SK-N-SH treated with all-trans-retinoic acid at 6 μM for 48 hours (cell line): Measurements from ENCODE around the gene RBPJ.

ENCODE experiments used
- ATAC-seq: fragments of 200-7000 bp; cut with Tn5 transposase; 3 replicates; pipeline ENCODE4 v1.9.1; 2020; ENCODE audit warnings: mild to moderate bottlenecking, moderate library complexity
- BACH2 ChIP-seq: fragments of 250-450 bp; sonication (Bioruptor Pico); IDR thresholded peaks from 2 replicates; pipeline ENCODE4 v1.9.0; 2021; ENCODE audit warnings: mild to moderate bottlenecking, borderline replicate concordance
- CREB5 ChIP-seq: fragments of 250-450 bp; sonication (Bioruptor Pico); IDR thresholded peaks from 2 replicates; pipeline ENCODE4 v1.5.1; 2020; ENCODE audit warnings: low read depth, mild to moderate bottlenecking, moderate library complexity
- CSDC2 ChIP-seq: fragments of 250-450 bp; sonication (Bioruptor Pico); IDR thresholded peaks from 2 replicates; pipeline ENCODE4 v1.5.0; 2020; ENCODE audit warnings: mild to moderate bottlenecking, moderate library complexity
- CSRNP3 ChIP-seq: fragments of 250-450 bp; sonication (Bioruptor Pico); IDR thresholded peaks from 2 replicates; pipeline ENCODE4 v1.5.1; 2021; ENCODE audit warnings: mild to moderate bottlenecking, moderate library complexity
- ESRRG ChIP-seq: fragments of 250-450 bp; sonication (Bioruptor Pico); IDR thresholded peaks from 2 replicates; pipeline ENCODE4 v1.6.1; 2021; ENCODE audit warnings: mild to moderate bottlenecking
- GLIS3 ChIP-seq: fragments of 250-450 bp; sonication (Bioruptor Pico); IDR thresholded peaks from 2 replicates; pipeline ENCODE4 v1.5.0; 2020; ENCODE audit warnings: mild to moderate bottlenecking, moderate library complexity
- ISL1 ChIP-seq: fragments of 250-450 bp; sonication (Bioruptor Pico); IDR thresholded peaks from 2 replicates; pipeline ENCODE4 v2.1.2; 2022; ENCODE audit warnings: mild to moderate bottlenecking, moderate library complexity
- OSR1 ChIP-seq: fragments of 250-450 bp; sonication (Bioruptor Pico); IDR thresholded peaks from 2 replicates; pipeline ENCODE4 v1.8.0; 2022; ENCODE audit warnings: moderate library complexity, mild to moderate bottlenecking, inconsistent platforms
- PPARA ChIP-seq: fragments of 250-450 bp; sonication (Bioruptor Pico); IDR thresholded peaks from 2 replicates; pipeline ENCODE4 v1.5.0; 2020; ENCODE audit warnings: mild to moderate bottlenecking, borderline replicate concordance
- RARB ChIP-seq: fragments of 250-450 bp; sonication (Bioruptor Pico); IDR thresholded peaks from 2 replicates; pipeline ENCODE4 v1.8.0; 2021; ENCODE audit warnings: mild to moderate bottlenecking, moderate library complexity
- SNAI2 ChIP-seq: fragments of 250-450 bp; sonication (Bioruptor Pico); IDR thresholded peaks from 2 replicates; pipeline ENCODE4 v1.5.0; 2020; ENCODE audit warnings: mild to moderate bottlenecking, moderate library complexity
- TCF4 ChIP-seq: fragments of 250-450 bp; sonication (Bioruptor Pico); IDR thresholded peaks from 2 replicates; pipeline ENCODE4 v1.8.0; 2021; ENCODE audit warnings: mild to moderate bottlenecking, moderate library complexity, borderline replicate concordance
- TOX ChIP-seq: fragments of 250-450 bp; sonication (Bioruptor Pico); IDR thresholded peaks from 2 replicates; pipeline ENCODE4 v1.8.0; 2021; ENCODE audit warnings: mild to moderate bottlenecking, moderate library complexity, borderline replicate concordance
- ZC3H10 ChIP-seq: fragments of 250-450 bp; sonication (Bioruptor Pico); IDR thresholded peaks from 2 replicates; pipeline ENCODE4 v1.5.1; 2021; ENCODE audit warnings: mild to moderate bottlenecking, moderate library complexity
- ZFP3 ChIP-seq: fragments of 250-450 bp; sonication (Bioruptor Pico); IDR thresholded peaks from 2 replicates; pipeline ENCODE4 v1.5.0; 2020; ENCODE audit warnings: mild to moderate bottlenecking, moderate library complexity
- ZFP30 ChIP-seq: fragments of 450-650 bp; formaldehyde crosslinking; IDR thresholded peaks from 2 replicates; pipeline ENCODE4 v1.5.0; 2022; ENCODE audit warnings: mild to moderate bottlenecking, moderate library complexity
- ZNF565 ChIP-seq: fragments of 450-650 bp; formaldehyde crosslinking; conservative IDR thresholded peaks from 2 replicates; pipeline ENCODE4 v1.5.0; 2020; ENCODE audit warnings: low read depth, mild to moderate bottlenecking, moderate library complexity
- ZNF70 ChIP-seq: fragments of 450-650 bp; formaldehyde crosslinking; IDR thresholded peaks from 2 replicates; pipeline ENCODE4 v1.5.0; 2020; ENCODE audit warnings: mild to moderate bottlenecking, moderate library complexity
- ZNF8 ChIP-seq: fragments of 450-650 bp; formaldehyde crosslinking; IDR thresholded peaks from 2 replicates; pipeline ENCODE4 v1.5.0; 2020; ENCODE audit warnings: mild to moderate bottlenecking, moderate library complexity
- TF ChIP-seq, protein P1 (sequence below): fragments of 250-450 bp; sonication (Bioruptor Pico); IDR thresholded peaks from 2 replicates; pipeline ENCODE4 v1.8.0; 2021; ENCODE audit warnings: low read depth, mild to moderate bottlenecking, moderate library complexity, borderline replicate concordance
- TF ChIP-seq, protein P2 (sequence below): fragments of 250-450 bp; sonication (Bioruptor Pico); IDR thresholded peaks from 2 replicates; pipeline ENCODE4 v1.8.0; 2020; ENCODE audit warnings: mild to moderate bottlenecking, moderate library complexity, borderline replicate concordance

The RBPJ gene

GRCh38 chr4:26298198-26298947, 22.4 kb upstream of the RBPJ start:
- no peak for ATAC-seq

DNA sequence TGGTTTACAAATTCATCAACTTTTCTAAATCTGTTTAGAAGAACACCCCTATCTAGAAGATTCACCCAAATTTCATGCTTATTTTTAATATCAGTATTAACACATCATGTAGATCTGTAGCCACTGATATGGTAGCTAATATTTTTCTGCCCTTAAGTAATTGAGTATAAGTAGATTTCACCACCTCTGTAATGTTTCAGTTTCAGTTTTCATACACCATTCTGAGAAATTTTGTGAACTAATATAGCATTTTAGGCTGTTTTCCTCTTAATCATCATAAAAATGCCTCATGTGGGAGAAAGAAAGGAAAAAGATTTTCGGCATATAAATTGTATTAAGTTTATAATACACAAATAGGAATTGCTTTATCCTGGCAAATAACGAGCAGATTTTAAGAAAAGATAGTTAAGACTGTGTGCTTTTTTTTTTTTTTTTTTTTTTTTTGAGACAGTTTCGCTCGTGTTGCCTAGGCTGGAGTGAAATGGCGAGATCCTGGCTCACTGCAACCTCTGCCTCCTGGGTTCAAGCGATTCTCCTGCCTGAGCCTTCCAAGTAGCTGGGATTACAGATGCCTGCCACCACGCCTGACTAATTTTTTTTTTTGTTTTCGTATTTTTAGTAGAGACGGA, 21.4 kb upstream of the RBPJ start:
- no peak for TF ChIP-seq ZNF8 (CRISPR knock-in tag)
- TF ChIP-seq PPARA (CRISPR knock-in tag), result no peak
- no peak for ATAC-seq

More at GRCh38 chr4:26298198-26298947, 22.4 kb upstream of the RBPJ start:
- no peak for TF ChIP-seq ZNF70 (CRISPR knock-in tag)
- TF ChIP-seq ZNF8 (CRISPR knock-in tag), result no peak
- TF ChIP-seq ZFP3 (CRISPR knock-in tag), result no peak
- TF ChIP-seq ZNF565 (CRISPR knock-in tag), result no peak
- TF ChIP-seq RARB (CRISPR knock-in tag), result no peak
- no peak for TF ChIP-seq PPARA (CRISPR knock-in tag)
- TF ChIP-seq, protein P1, sequence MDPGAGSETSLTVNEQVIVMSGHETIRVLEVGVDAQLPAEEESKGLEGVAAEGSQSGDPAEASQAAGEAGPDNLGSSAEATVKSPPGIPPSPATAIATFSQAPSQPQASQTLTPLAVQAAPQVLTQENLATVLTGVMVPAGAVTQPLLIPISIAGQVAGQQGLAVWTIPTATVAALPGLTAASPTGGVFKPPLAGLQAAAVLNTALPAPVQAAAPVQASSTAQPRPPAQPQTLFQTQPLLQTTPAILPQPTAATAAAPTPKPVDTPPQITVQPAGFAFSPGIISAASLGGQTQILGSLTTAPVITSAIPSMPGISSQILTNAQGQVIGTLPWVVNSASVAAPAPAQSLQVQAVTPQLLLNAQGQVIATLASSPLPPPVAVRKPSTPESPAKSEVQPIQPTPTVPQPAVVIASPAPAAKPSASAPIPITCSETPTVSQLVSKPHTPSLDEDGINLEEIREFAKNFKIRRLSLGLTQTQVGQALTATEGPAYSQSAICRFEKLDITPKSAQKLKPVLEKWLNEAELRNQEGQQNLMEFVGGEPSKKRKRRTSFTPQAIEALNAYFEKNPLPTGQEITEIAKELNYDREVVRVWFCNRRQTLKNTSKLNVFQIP (CRISPR knock-in tag), result no peak
- no peak for TF ChIP-seq ISL1
- TF ChIP-seq TCF4 (CRISPR knock-in tag), result no peak
- no peak for TF ChIP-seq ZC3H10
- no peak for TF ChIP-seq BACH2 (CRISPR knock-in tag)

- TF ChIP-seq ZFP30 (CRISPR knock-in tag), result no peak
- no peak for TF ChIP-seq OSR1 (CRISPR knock-in tag)
- TF ChIP-seq CSRNP3 (CRISPR knock-in tag), result no peak
- TF ChIP-seq, protein P1 (CRISPR knock-in tag), result no peak
- TF ChIP-seq TOX (CRISPR knock-in tag), result no peak
- TF ChIP-seq ZNF565 (CRISPR knock-in tag), result no peak
- TF ChIP-seq ZC3H10, result no peak
- TF ChIP-seq CREB5, result no peak
- TF ChIP-seq ZNF8 (CRISPR knock-in tag), result no peak
- no peak for TF ChIP-seq ESRRG (CRISPR knock-in tag)
- no peak for TF ChIP-seq ISL1
- TF ChIP-seq GLIS3 (CRISPR knock-in tag), result no peak
- TF ChIP-seq, protein P2, sequence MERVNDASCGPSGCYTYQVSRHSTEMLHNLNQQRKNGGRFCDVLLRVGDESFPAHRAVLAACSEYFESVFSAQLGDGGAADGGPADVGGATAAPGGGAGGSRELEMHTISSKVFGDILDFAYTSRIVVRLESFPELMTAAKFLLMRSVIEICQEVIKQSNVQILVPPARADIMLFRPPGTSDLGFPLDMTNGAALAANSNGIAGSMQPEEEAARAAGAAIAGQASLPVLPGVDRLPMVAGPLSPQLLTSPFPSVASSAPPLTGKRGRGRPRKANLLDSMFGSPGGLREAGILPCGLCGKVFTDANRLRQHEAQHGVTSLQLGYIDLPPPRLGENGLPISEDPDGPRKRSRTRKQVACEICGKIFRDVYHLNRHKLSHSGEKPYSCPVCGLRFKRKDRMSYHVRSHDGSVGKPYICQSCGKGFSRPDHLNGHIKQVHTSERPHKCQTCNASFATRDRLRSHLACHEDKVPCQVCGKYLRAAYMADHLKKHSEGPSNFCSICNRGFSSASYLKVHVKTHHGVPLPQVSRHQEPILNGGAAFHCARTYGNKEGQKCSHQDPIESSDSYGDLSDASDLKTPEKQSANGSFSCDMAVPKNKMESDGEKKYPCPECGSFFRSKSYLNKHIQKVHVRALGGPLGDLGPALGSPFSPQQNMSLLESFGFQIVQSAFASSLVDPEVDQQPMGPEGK, result no peak
- no peak for TF ChIP-seq ZFP3 (CRISPR knock-in tag)
- TF ChIP-seq SNAI2 (CRISPR knock-in tag), result no peak
- no peak for TF ChIP-seq TCF4 (CRISPR knock-in tag)
- TF ChIP-seq CSDC2 (CRISPR knock-in tag), result no peak
- no peak for TF ChIP-seq PPARA (CRISPR knock-in tag)
- TF ChIP-seq, all 23 proteins: peak for 0
- ATAC-seq, result no peak
These were observed 20.2 kb upstream of the RBPJ start for GRCh38 chr4:26300314-26301307.
